Measurements from ENCODE around the gene HAO1.

- TF ChIP-seq CTCF (IDR thresholded peaks at IDR 0.05; ENCODE audit: low read length), result no peak
- no peak for TF ChIP-seq EZH2 (optimal IDR thresholded peaks at IDR 0.05; ENCODE audit: low read depth, low read length)
Observed at GRCh38 chr20:7866285-7866684, 74.0 kb downstream of the HAO1 start.

All from MM.1S (cell line).